Suprapubic skin (tissue), 3 donors: ENCODE measurements around the gene NDUFC1.

Experiments used
- CTCF ChIP-seq, 2 donors: fragments of 200-600 bp in 1 of 2; fragments of 450-650 bp in 1 of 2; sonication (generic) in 1 of 2; IDR thresholded peaks; one replicate each; pipeline ENCODE4 v1.5.1; 2016 to 2019; ENCODE audit warnings: antibody characterized with exemption in 2 of 2, mild to moderate bottlenecking in 1 of 2, moderate library complexity in 1 of 2
- POLR2AphosphoS5 ChIP-seq, 3 donors: sonication (generic); formaldehyde crosslinking; IDR thresholded peaks; one replicate each; pipeline ENCODE4 v1.6.1; 2017; ENCODE audit warnings: antibody characterized with exemption in 3 of 3

- no peak for TF ChIP-seq CTCF (IDR thresholded peaks at IDR 0.05)
- no peak for TF ChIP-seq POLR2AphosphoS5 (IDR thresholded peaks at IDR 0.05)
Observed at GRCh38 chr4:139242511-139243051, 59.7 kb downstream of the NDUFC1 start.
